ENCODE results near the gene ACHE.

The ACHE gene

GRCh38 chr7:100884736-100885439 is 10.8 kb downstream of the ACHE start:
- DNase-seq (ENCODE audit: low spot score): no peak

GRCh38 chr7:100882785-100883526 is 12.7 kb downstream of the ACHE start:
- no peak for DNase-seq (ENCODE audit: low spot score)

- DNase-seq (ENCODE audit: low spot score): no peak
These were observed 13.5 kb downstream of the ACHE start for GRCh38 chr7:100882201-100882600.

GRCh38 chr7:100881136-100881535 is 14.6 kb downstream of the ACHE start:
- no peak for DNase-seq (ENCODE audit: low spot score)

- no peak for DNase-seq (ENCODE audit: low spot score)
These were observed 15.0 kb downstream of the ACHE start for GRCh38 chr7:100880645-100881044.

- no peak for DNase-seq (ENCODE audit: low spot score)
These were observed 15.9 kb downstream of the ACHE start for GRCh38 chr7:100879685-100880261.

GRCh38 chr7:100878685-100879084 is 17.0 kb downstream of the ACHE start:
- DNase-seq (ENCODE audit: low spot score): no peak

GRCh38 chr7:100878013-100878412 is 17.7 kb downstream of the ACHE start:
- DNase-seq (ENCODE audit: low spot score): no peak

GRCh38 chr7:100875356-100875751 is 20.3 kb downstream of the ACHE start:
- DNase-seq (ENCODE audit: low spot score): peak; percentile 75

GRCh38 chr7:100874577-100875355 is 20.9 kb downstream of the ACHE start, which contains the start of gene SRRT:
SRRT (plus strand) TSS chr7:100875103; CDS start chr7:100875591, 488 bp downstream.
- peak; percentile 97 for DNase-seq (ENCODE audit: low spot score)

- no peak for DNase-seq (ENCODE audit: low spot score)
These were observed 21.4 kb downstream of the ACHE start for GRCh38 chr7:100874300-100874576.

- DNase-seq (ENCODE audit: low spot score): no peak
These were observed 21.9 kb downstream of the ACHE start for GRCh38 chr7:100873599-100874299.

- no peak for DNase-seq (ENCODE audit: low spot score)
These were observed 27.8 kb downstream of the ACHE start for GRCh38 chr7:100867776-100868485.

- DNase-seq (ENCODE audit: low spot score): peak; percentile 98
These were observed 28.5 kb downstream of the ACHE start, which contains the start of gene TRIP6 for GRCh38 chr7:100867040-100867775. TRIP6 (plus strand) TSS chr7:100867387; CDS start chr7:100867498, 111 bp downstream.

GRCh38 chr7:100866729-100867039 is 29.0 kb downstream of the ACHE start:
- no peak for DNase-seq (ENCODE audit: low spot score)

GRCh38 chr7:100865938-100866728 is 29.6 kb downstream of the ACHE start:
- no peak for DNase-seq (ENCODE audit: low spot score)

GRCh38 chr7:100865372-100865911 is 30.2 kb downstream of the ACHE start:
- no peak for DNase-seq (ENCODE audit: low spot score)

- no peak for DNase-seq (ENCODE audit: low spot score)
These were observed 31.3 kb downstream of the ACHE start for GRCh38 chr7:100864263-100864845.

GRCh38 chr7:100863406-100863950 is 32.2 kb downstream of the ACHE start:
- DNase-seq (ENCODE audit: low spot score): peak; percentile 82

Measured in HuH-7.5 (cell line).